ENCODE results near the gene LPO.

Gene LPO

DNA sequence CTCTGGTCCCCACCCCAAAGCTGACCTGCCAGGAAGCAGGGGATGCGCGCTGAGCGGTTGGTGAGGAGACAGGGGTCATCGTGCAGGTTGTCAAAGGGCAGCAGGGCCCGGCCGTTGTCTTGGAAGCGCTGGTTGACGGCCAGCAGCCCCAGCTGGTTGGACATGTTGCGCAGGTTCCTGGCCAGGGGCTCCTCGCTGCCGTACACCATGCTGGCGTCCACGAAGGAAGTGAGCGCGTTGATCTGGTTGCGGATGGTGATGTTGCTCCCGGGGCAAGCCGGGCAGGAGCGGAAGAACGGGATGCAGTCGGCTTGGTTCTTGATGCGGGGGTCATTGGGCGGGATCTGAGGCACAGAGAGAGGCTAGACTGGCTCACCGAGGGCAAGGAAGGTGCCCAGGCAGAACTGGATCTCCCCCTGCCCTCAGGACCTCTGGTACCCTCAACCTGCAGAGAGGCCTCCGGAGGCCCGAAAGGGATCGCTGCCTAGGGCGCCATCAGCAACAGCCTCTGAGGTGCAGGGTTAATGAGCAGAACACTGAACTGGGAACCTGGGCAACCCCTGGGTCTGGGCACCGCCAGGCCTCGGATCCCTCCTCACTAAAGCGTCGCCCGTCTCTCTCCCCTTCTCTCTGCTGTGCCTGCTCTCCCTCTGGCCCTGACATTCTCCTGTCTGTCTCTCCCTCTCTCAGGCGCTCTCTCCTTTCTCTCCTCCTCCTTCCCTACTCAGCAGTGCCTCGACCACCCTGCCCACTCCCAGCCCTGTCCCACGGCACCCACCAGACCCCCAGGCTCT, 39.6 kb downstream of the LPO start:
- no peak for DNase-seq (ENCODE audit: low read depth)

GRCh38 chr17:58278661-58279015, 40.3 kb downstream of the LPO start:
- DNase-seq (ENCODE audit: low read depth) = no peak

DNA sequence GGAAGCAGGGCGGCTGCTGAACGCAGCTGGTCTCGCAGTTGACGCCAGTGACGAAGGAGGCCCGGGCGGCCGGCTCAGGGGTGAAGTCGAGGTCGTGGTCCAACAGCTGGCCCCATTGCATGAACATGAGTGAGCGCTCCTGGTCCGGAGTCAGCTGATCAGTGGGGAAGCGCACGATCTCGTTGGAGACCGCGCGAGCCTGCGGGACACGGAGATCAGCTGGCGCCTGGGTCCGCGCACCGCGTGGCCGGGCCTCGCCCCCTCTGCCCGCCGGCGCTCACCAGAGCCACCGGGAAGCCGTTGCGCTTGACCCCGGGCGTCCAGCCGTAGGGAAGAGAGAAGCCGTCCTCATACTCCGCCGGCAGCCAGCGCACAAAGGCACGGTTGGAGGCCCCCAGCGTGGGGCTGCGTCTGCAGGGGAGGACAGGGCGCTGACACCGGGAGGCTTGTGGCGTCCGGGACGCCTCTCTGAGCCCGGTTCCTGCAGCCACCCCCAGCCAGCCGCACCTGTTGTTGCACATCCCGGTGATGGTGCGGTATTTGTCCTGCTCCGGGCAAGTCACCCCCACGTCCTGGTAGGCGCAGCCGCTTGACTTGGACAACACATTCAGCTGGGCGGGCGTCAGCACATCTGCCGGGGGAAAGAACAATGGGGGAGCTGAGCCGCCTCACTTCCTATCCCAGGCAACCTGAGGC, 40.8 kb downstream of the LPO start:
- DNase-seq (ENCODE audit: low read depth) = no peak

GRCh38 chr17:58279736-58280479, 41.5 kb downstream of the LPO start:
- DNase-seq (ENCODE audit: low read depth) = no peak

DNA sequence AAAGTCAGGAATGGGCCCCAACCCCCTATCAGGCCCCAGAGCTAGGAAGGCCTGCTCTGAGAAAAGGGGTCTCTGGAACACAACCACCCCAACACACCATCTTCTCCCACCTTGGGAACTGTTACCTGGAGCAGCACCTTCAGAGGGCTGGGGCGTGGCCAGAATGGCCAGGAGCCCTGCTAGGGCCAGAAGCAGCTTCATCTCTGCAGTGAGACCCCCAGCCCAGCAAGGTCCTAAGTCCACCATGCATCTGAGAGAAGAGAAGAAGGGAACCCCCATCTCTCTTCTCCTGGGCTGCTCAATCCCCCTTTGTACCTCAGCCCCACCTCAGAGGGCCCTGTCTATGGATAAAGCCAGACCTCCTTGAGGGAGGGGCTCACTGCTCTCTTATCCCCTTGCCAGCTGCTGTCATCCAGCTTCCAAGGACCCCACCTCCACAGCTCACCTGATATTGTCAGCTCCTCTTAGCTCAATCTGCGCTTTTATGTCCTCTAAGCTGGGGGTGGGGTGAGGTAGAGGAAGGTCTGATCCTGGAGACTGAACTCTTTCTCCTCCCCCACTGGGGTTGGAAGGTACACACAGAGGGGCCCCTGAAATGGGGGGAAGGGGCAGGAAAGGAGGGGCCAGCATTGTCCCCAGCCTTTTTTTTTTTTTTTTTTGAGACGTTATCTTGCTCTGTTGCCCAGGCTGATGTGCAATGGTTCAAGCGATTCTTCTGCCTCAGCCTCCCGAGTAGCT, 42.3 kb downstream of the LPO start, which contains the start of gene MPO:
MPO (minus strand) TSS at position 456 of the 738 bp plus-strand sequence; CDS start at position 279, 177 bp downstream.
- DNase-seq (ENCODE audit: low read depth) = no peak

- DNase-seq (ENCODE audit: low read depth) = no peak
These were observed 43.2 kb downstream of the LPO start for GRCh38 chr17:58281511-58282011.

GRCh38 chr17:58282442-58282841, 44.1 kb downstream of the LPO start:
- no peak for DNase-seq (ENCODE audit: low read depth)

GRCh38 chr17:58283674-58284612, 45.6 kb downstream of the LPO start:
- DNase-seq (ENCODE audit: low read depth) = no peak

DNA sequence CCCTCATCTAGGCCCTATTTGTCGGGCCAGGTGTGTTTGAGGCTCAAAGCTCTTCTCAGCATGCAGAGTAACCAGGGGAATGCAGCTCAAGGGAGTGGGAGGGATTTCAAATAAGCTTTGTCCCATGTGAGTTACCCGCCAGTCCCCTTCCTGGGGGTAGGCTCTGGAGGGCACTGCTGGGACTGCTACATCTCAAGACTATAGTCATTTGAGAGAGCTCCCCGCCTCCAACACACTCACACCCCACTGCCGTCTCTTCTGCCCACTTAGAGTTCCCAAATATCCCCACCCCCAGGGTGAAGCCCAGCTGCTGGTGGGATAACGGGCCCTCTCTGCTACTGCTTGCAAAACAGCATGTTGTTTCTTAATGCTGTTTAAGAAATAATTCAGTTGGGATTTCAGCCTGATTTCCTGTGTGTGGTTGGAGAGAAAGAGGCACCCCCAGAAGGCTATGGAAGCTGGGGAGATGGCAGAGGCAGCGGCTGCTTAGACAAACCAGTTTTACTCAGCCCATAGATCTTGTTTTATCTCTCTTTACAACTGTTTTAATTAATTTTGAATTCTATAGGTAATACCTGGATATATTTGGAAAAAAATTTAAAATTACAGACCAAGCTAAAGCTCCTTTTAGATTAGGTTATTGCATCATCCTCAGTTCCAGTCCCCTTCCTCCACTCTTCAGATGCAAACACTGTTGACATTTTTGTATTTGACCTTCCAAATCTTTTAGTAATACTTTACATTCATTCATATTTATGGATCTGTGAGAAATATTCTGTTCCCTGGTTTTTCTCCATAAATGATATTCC, 46.4 kb downstream of the LPO start:
- no peak for DNase-seq (ENCODE audit: low read depth)

DNA sequence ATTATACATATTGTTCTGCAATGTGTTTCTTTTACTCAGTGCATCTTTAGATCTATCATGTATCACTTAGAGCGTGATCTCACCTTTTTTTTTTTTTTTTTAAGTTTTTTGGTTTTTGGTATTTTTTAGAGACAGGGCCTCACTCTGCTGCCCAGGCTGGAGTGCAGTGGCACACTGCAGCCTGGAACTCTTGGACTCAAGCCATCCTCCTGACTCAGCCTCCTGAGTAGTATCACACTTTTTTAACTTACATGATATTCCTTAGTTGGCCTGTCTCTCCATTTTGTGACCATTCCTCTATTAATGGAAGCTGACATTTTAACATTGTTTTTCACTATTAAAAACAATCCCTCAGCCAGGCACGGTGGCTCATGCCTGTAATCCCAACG, 47.0 kb downstream of the LPO start:
- DNase-seq (ENCODE audit: low read depth) = no peak

DNA sequence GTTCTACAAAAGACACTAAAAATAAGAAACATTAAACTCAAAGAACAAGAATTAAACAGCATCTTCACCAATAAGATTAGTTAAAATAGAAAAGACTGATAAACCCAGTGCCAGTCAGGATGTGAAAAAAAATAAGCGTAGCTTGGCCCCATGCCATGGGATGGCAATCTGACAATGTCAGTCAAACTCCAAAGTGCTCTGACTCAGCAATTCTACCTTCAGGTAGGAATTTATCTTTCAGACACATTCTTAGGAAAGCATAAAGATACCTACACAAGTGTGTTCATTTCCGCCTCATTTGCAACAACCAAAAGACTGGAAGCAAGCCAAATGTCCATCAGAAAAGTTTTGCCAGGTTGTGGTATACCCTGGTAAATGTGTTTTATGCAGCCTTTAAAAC, 51.5 kb downstream of the LPO start:
- no peak for DNase-seq (ENCODE audit: low read depth)

GRCh38 chr17:58291246-58291645, 52.9 kb downstream of the LPO start:
- DNase-seq (ENCODE audit: low read depth) = no peak

GRCh38 chr17:58294034-58294433, 55.6 kb downstream of the LPO start:
- no peak for DNase-seq (ENCODE audit: low read depth)

DNA sequence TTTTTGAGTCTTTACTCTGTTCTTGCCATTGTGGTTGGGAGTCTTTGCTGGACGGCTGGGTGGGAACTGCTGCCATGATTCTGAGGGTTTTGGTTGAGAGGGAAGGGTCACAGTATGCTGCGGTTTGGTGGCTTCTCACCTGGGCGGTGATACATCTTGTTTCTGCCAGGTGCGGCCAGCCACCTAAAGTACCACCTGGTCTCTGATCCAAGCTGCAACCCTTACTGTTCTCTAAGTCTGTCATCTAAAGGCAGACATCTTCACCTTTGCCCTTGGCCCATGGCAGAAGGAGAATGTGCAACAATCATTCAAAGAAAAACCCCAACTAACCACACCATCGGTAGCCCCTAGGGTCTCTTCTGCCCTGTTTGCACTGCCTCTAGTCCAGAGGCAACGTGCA, 62.0 kb downstream of the LPO start:
- no peak for DNase-seq (ENCODE audit: low read depth)

DNA sequence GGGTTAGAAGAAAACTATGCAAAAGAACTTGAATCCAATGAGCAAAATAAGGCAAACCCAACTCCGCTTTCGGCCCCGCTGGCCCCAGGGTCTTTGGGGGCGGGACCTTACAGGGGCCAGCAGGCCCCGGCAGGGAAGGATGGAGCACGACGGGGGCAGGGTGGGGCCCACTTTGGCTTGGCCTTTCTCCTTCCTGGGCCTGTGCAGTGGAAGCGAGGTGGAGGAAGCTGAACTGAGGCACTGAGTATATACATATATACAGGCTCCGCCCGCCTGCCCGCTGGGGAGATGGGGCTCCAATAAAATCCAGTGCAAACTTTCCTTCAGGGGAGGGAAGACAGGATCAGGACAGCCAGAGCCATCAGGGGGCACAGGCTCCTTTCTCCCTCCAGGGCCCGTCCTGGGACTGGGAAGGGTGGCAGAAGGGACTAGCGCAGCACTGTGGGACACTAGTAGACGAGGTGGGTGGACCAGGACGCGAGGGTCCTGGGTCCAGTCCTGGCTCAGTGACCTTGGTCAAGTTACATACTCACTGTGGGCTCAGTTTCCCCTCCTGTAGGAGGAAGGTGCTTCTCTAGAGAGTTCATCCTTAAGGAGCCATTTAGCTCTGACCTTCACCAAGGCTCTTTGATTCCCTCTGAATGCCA, 63.2 kb downstream of the LPO start:
- DNase-seq (ENCODE audit: low read depth) = no peak

- no peak for DNase-seq (ENCODE audit: low read depth)
These were observed 64.0 kb downstream of the LPO start for GRCh38 chr17:58302171-58302918.

GRCh38 chr17:58302919-58303585, 64.7 kb downstream of the LPO start:
- DNase-seq (ENCODE audit: low read depth) = no peak
